IMR-90 (cell line): Measurements from ENCODE around the gene ABTB1. TPM values are rescaled to one million over a fixed set of nuclear protein-coding genes. Genes with fewer than 3 reads are reported as not detected.

Source experiments
- ATAC-seq: fragments of 200-7000 bp; cut with Tn5 transposase; 2 replicates; pipeline ENCODE4 v1.9.1; 2020; ENCODE audit warnings: low read depth, mild to moderate bottlenecking, moderate library complexity
- BruUV-seq: library from RNA; stranded (reverse); fragments of 400-500 nt; replicated peaks from 2 replicates; lab custom pipeline; 2021; lab: Mats Ljungman, UMichigan
- CTCF ChIA-PET: fragments of 300-600 bp; formaldehyde crosslinking; extraction: SDS; loops from one replicate; lab custom pipeline; 2021; ENCODE audit warnings: antibody characterized with exemption; lab: Yijun Ruan, JAX
- POLR2A ChIA-PET: fragments of 300-600 bp; sonication (Branson Sonifier 250); formaldehyde crosslinking; loops from one replicate; lab custom pipeline; 2022; ENCODE audit warnings: antibody characterized with exemption; ENCODE audit not compliant: unreplicated experiment; lab: Charles Lee
- DNase-seq: peaks from one replicate; pipeline ENCODE4 v3.0.0; 2013
- H2AFZ ChIP-seq: replicated peaks from 2 replicates; pipeline ENCODE3; 2013; ENCODE audit warnings: low read length, mild to moderate bottlenecking; ENCODE audit not compliant: poor library complexity
- H2AK5ac ChIP-seq: 2 replicates; pipeline ENCODE4 v1.6.1; 2013; ENCODE audit warnings: low read depth, low read length, inconsistent platforms
- H2AK9ac ChIP-seq: replicated peaks from 2 replicates; pipeline ENCODE3; 2013; ENCODE audit warnings: mild to moderate bottlenecking, low read depth, low read length, moderate library complexity; ENCODE audit not compliant: poor library complexity
- H2BK120ac ChIP-seq: 2 replicates; pipeline ENCODE4 v1.6.1; 2013; ENCODE audit warnings: low read depth, low read length, inconsistent platforms
- H2BK15ac ChIP-seq: 3 replicates; pipeline ENCODE4 v1.6.1; 2013; ENCODE audit warnings: low read depth, low read length, inconsistent platforms
- H2BK20ac ChIP-seq: 2 replicates; pipeline ENCODE4 v1.6.1; 2013; ENCODE audit warnings: low read depth, mild to moderate bottlenecking, inconsistent platforms, low read length, moderate library complexity
- H2BK5ac ChIP-seq: 2 replicates; pipeline ENCODE4 v1.6.1; 2013; ENCODE audit warnings: mild to moderate bottlenecking, low read depth, low read length, inconsistent platforms; ENCODE audit not compliant: poor library complexity, severe bottlenecking
- H3K14ac ChIP-seq: replicated peaks from 2 replicates; pipeline ENCODE4 v1.6.1; 2013; ENCODE audit warnings: low read depth, low read length, inconsistent platforms
- H3K18ac ChIP-seq: 2 replicates; pipeline ENCODE4 v1.6.1; 2013; ENCODE audit warnings: low read depth, low read length, control low read depth
- H3K23ac ChIP-seq: 2 replicates; pipeline ENCODE4 v1.6.1; 2013; ENCODE audit warnings: low read depth, low read length, inconsistent platforms
- H3K27ac ChIP-seq: 2 replicates; pipeline ENCODE4 v1.5.1; 2013; ENCODE audit warnings: mild to moderate bottlenecking, control low read depth, low read length; ENCODE audit not compliant: insufficient read depth
- H3K27me3 ChIP-seq: 2 replicates; pipeline ENCODE4 v1.6.1; 2013; ENCODE audit warnings: low read length; ENCODE audit not compliant: control insufficient read depth, insufficient read depth
- H3K36me3 ChIP-seq: 2 replicates; pipeline ENCODE4 v1.6.1; 2013; ENCODE audit warnings: low read length, mixed read lengths; ENCODE audit not compliant: control insufficient read depth, insufficient read depth
- H3K4ac ChIP-seq: 2 replicates; pipeline ENCODE4 v1.6.1; 2013; ENCODE audit warnings: low read depth, low read length, inconsistent platforms
- H3K4me1 ChIP-seq: 2 replicates; pipeline ENCODE4 v1.6.1; 2013; ENCODE audit warnings: low read length, mixed read lengths; ENCODE audit not compliant: control insufficient read depth, insufficient read depth
- H3K4me2 ChIP-seq: 2 replicates; pipeline ENCODE4 v1.6.1; 2013; ENCODE audit warnings: low read depth, mild to moderate bottlenecking, control low read depth, low read length, moderate library complexity
- H3K4me3 ChIP-seq: 2 replicates; pipeline ENCODE4 v1.5.1; 2013; ENCODE audit warnings: low read depth, mild to moderate bottlenecking, control low read depth, low read length, moderate library complexity; ENCODE audit not compliant: insufficient read depth
- H3K56ac ChIP-seq: 2 replicates; pipeline ENCODE4 v1.6.1; 2013; ENCODE audit warnings: low read length, inconsistent platforms; ENCODE audit not compliant: insufficient read depth; ENCODE audit errors: extremely low read depth
- H3K79me1 ChIP-seq, 2 experiments: 2 replicates each; pipeline ENCODE4 v1.6.1; 2013; ENCODE audit warnings: low read length in 2 of 2, inconsistent platforms in 1 of 2, low read depth in 1 of 2
- H3K9ac ChIP-seq: 2 replicates; pipeline ENCODE4 v1.6.1; 2013; ENCODE audit warnings: low read depth, low read length, control low read depth
- H3K9me1 ChIP-seq: 2 replicates; pipeline ENCODE4 v1.6.1; 2013; ENCODE audit warnings: low read length, inconsistent platforms; ENCODE audit not compliant: insufficient read depth
- H3K9me3 ChIP-seq: 2 replicates; pipeline ENCODE4 v1.6.1; 2013; ENCODE audit warnings: low read length; ENCODE audit not compliant: control insufficient read depth, insufficient read depth
- H4K20me1 ChIP-seq: 2 replicates; pipeline ENCODE4 v1.6.1; 2013; ENCODE audit warnings: low read length, inconsistent platforms; ENCODE audit not compliant: insufficient read depth
- H4K5ac ChIP-seq: 2 replicates; pipeline ENCODE4 v1.6.1; 2013; ENCODE audit warnings: mild to moderate bottlenecking, low read depth, low read length, control low read depth
- H4K8ac ChIP-seq, 2 experiments: 2 replicates each; pipeline ENCODE4 v1.6.1; 2013; ENCODE audit warnings: low read depth in 2 of 2, low read length in 2 of 2, control low read depth in 1 of 2, inconsistent platforms in 1 of 2
- H4K91ac ChIP-seq: 2 replicates; pipeline ENCODE4 v1.6.1; 2013; ENCODE audit warnings: low read depth, low read length, inconsistent platforms; ENCODE audit not compliant: insufficient read depth
- BHLHE40 ChIP-seq: fragments of 150-350 bp; IDR thresholded peaks from 2 replicates; pipeline ENCODE4 v1.6.1; 2016; ENCODE audit warnings: mild to moderate bottlenecking, low read depth, low read length
- CEBPB ChIP-seq: IDR thresholded peaks from 2 replicates; pipeline ENCODE4 v1.6.1; 2012; ENCODE audit warnings: low read depth, low read length, improper control_type of control experiment
- CHD1 ChIP-seq: IDR thresholded peaks from 2 replicates; pipeline ENCODE4 v1.6.1; 2012; ENCODE audit warnings: low read depth, low read length, improper control_type of control experiment
- FOS ChIP-seq: fragments of 150-350 bp; IDR thresholded peaks from 2 replicates; pipeline ENCODE4 v1.6.1; 2016; ENCODE audit warnings: low read depth, low read length
- MAFK ChIP-seq: IDR thresholded peaks from 2 replicates; pipeline ENCODE4 v1.6.1; 2012; ENCODE audit warnings: low read depth, low read length, improper control_type of control experiment
- MAZ ChIP-seq: IDR thresholded peaks from 2 replicates; pipeline ENCODE4 v1.6.1; 2012; ENCODE audit warnings: low read depth, mild to moderate bottlenecking, low read length, improper control_type of control experiment, moderate library complexity, borderline replicate concordance
- MXI1 ChIP-seq: IDR thresholded peaks from 2 replicates; pipeline ENCODE4 v1.6.1; 2012; ENCODE audit warnings: low read depth, mild to moderate bottlenecking, low read length, moderate library complexity, borderline replicate concordance
- NFE2L2 ChIP-seq: fragments of 150-350 bp; IDR thresholded peaks from 2 replicates; pipeline ENCODE4 v1.6.1; 2016; ENCODE audit warnings: low read depth, mild to moderate bottlenecking, low read length
- POLR2A ChIP-seq: IDR thresholded peaks from 2 replicates; pipeline ENCODE4 v1.6.1; 2012; ENCODE audit warnings: mild to moderate bottlenecking, low read depth, low read length
- RAD21 ChIP-seq: IDR thresholded peaks from 2 replicates; pipeline ENCODE4 v1.6.1; 2012; ENCODE audit warnings: low read length, improper control_type of control experiment
- RCOR1 ChIP-seq: IDR thresholded peaks from 2 replicates; pipeline ENCODE4 v1.6.1; 2012; ENCODE audit warnings: mild to moderate bottlenecking, low read length, improper control_type of control experiment; ENCODE audit not compliant: insufficient replicate concordance
- RFX5 ChIP-seq: IDR thresholded peaks from 2 replicates; pipeline ENCODE4 v1.8.0; 2012; ENCODE audit warnings: low read depth, mild to moderate bottlenecking, low read length, moderate library complexity
- SMC3 ChIP-seq: fragments of 150-350 bp; IDR thresholded peaks from 2 replicates; pipeline ENCODE4 v1.6.1; 2016; ENCODE audit warnings: low read depth, mild to moderate bottlenecking, antibody characterized with exemption, low read length, moderate library complexity
- WGBS, 2 experiments: methylation state at CpG; one replicate each; pipeline versions ENCODE4 v1.1.5 to v1.1.7; 2013; ENCODE audit warnings: missing lambda C conversion rate in 2 of 2; ENCODE audit not compliant: insufficient read length in 1 of 2; ENCODE audit errors: extremely low coverage in 2 of 2; 5-methylcytosine and 5-hydroxymethylcytosine counted together
- dilution Hi-C: fragments of 300-500 bp; cut with HindIII; formaldehyde crosslinking; loops from one replicate; pipeline ENCODE4 v1.14.3; 2018; ENCODE audit warnings: low sequenced_read_pairs; ENCODE audit not compliant: unreplicated experiment
- in situ Hi-C: fragments of 300-500 bp; cut with MboI; formaldehyde crosslinking; loops from 3 replicates; pipeline ENCODE4 v1.14.3; 2019; ENCODE audit warnings: low sequenced_read_pairs, inconsistent platforms, mixed read lengths
- intact Hi-C: fragments of 100-400 bp; cut with micrococcal nuclease; formaldehyde crosslinking; loops from 2 replicates; pipeline ENCODE4 v1.10.0; 2022
- polyA plus RNA-seq, 3 experiments: library from polyadenylated mRNA; depleted of rRNA; stranded (reverse); fragments of >200 nt; gene quantifications; 2 replicates each; pipeline ENCODE4 v1.2.3, GENCODE V29; 2012; ENCODE audit warnings: low replicate concordance in 1 of 3
- total RNA-seq: library from RNA; depleted of rRNA; stranded (reverse); fragments of >200 nt; gene quantifications from 2 replicates; pipeline ENCODE4 v1.2.3, GENCODE V29; 2012
- TF ChIP-seq, protein P1 (sequence below): conservative IDR thresholded peaks from 2 replicates; pipeline ENCODE4 v1.5.1; 2012; ENCODE audit warnings: mild to moderate bottlenecking, low read depth, low read length, improper control_type of control experiment
- TF ChIP-seq, protein P2 (sequence below): fragments of 150-350 bp; IDR thresholded peaks from 2 replicates; pipeline ENCODE4 v1.6.1; 2016; ENCODE audit warnings: low read depth, mild to moderate bottlenecking, low read length, moderate library complexity, borderline replicate concordance
- TF ChIP-seq, protein P3 (sequence below): fragments of 150-350 bp; IDR thresholded peaks from 2 replicates; pipeline ENCODE4 v1.6.1; 2017; ENCODE audit warnings: mild to moderate bottlenecking, antibody characterized with exemption, low read length, low read depth

Gene ABTB1
- total and polyA plus RNA-seq, 2 of the 4 experiments (the other 2 are of a cell fraction): 3.2 to 23.0 TPM

DNA sequence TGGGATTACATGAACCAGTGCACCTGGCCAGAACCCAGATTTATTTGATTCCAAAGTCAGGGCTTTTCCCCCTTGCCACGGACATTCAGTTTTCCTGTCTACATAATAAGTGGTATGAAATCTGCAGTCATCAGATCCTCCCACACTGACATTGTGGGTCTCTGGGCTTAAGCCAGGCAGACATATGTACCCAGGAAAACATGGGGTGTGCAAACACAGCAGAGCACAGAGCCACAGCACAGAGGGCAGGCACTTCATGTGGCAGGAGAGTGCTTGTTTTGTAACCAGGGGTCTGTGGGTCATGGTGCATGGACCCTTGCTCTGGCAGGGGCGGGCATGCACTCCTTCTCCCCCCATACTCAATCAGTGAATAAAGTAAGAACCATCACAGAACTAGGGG, 6.1 kb upstream of the ABTB1 start:
- Histone ChIP-seq H3K9ac (no peak overlapping the region), H3K9me3 (no peaks in the 10 kb centered on the region), H4K8ac (no peak overlapping the region), H3K4me1 (peaks cover 4% of the 10 kb centered on the region), H2AFZ (no peak overlapping the region), H3K18ac (no peak overlapping the region), H2BK15ac (no peak overlapping the region), H3K14ac (no peak overlapping the region), H2BK5ac (no peak overlapping the region), H4K91ac (no peak overlapping the region), H3K36me3 (no peaks in the 10 kb centered on the region), H3K4me3 (no peak overlapping the region), H3K79me1 (peaks cover 1 to 11% of the 10 kb centered on the region in 2 experiments; a peak in 3 of 4 replicates), H4K5ac (no peak overlapping the region), H2BK120ac (no peak overlapping the region), H2AK9ac (no peak overlapping the region), H3K9me1 (peaks cover 8% of the 10 kb centered on the region; the same call in 1 of the 2 replicates), H3K27me3 (peaks cover 3% of the 10 kb centered on the region; the same call in 1 of the 2 replicates), H3K23ac (no peak overlapping the region), H4K20me1 (no peaks in the 10 kb centered on the region), H3K4me2 (no peak overlapping the region), H2BK20ac (no peak overlapping the region), H2AK5ac (no peak overlapping the region), H3K27ac (no peak overlapping the region), H3K4ac (no peak overlapping the region), H3K56ac (no peak overlapping the region)
- no CpG with 5 or more reads among the region's 2 CpGs for WGBS, 2 experiments
- intact Hi-C loops (no loop called here), in situ Hi-C loops (no loop called here), dilution Hi-C loops (no loop called here)
- ChIA-PET CTCF (no interaction called here), POLR2A (no interaction called here)
- BruUV-seq: no TSS peak
- ATAC-seq (no peak), DNase-seq (no peak)
- TF ChIP-seq, protein P1, sequence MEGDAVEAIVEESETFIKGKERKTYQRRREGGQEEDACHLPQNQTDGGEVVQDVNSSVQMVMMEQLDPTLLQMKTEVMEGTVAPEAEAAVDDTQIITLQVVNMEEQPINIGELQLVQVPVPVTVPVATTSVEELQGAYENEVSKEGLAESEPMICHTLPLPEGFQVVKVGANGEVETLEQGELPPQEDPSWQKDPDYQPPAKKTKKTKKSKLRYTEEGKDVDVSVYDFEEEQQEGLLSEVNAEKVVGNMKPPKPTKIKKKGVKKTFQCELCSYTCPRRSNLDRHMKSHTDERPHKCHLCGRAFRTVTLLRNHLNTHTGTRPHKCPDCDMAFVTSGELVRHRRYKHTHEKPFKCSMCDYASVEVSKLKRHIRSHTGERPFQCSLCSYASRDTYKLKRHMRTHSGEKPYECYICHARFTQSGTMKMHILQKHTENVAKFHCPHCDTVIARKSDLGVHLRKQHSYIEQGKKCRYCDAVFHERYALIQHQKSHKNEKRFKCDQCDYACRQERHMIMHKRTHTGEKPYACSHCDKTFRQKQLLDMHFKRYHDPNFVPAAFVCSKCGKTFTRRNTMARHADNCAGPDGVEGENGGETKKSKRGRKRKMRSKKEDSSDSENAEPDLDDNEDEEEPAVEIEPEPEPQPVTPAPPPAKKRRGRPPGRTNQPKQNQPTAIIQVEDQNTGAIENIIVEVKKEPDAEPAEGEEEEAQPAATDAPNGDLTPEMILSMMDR: no peak
- TF ChIP-seq RFX5: no peak
- TF ChIP-seq CEBPB: no peak
- no peak for TF ChIP-seq BHLHE40
- no peak for TF ChIP-seq RAD21
- no peak for TF ChIP-seq MAZ
- TF ChIP-seq POLR2A: no peak
- no peak for TF ChIP-seq MXI1
- TF ChIP-seq MAFK: no peak
- TF ChIP-seq RCOR1: no peak
- no peak for TF ChIP-seq NFE2L2
- TF ChIP-seq CHD1: no peak
- no peak for TF ChIP-seq SMC3
- no peak for TF ChIP-seq FOS
- TF ChIP-seq, protein P2, sequence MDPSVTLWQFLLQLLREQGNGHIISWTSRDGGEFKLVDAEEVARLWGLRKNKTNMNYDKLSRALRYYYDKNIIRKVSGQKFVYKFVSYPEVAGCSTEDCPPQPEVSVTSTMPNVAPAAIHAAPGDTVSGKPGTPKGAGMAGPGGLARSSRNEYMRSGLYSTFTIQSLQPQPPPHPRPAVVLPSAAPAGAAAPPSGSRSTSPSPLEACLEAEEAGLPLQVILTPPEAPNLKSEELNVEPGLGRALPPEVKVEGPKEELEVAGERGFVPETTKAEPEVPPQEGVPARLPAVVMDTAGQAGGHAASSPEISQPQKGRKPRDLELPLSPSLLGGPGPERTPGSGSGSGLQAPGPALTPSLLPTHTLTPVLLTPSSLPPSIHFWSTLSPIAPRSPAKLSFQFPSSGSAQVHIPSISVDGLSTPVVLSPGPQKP: no peak
- TF ChIP-seq, protein P3, sequence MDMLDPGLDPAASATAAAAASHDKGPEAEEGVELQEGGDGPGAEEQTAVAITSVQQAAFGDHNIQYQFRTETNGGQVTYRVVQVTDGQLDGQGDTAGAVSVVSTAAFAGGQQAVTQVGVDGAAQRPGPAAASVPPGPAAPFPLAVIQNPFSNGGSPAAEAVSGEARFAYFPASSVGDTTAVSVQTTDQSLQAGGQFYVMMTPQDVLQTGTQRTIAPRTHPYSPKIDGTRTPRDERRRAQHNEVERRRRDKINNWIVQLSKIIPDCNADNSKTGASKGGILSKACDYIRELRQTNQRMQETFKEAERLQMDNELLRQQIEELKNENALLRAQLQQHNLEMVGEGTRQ: no peak
